Testis (tissue), 3 donors: ENCODE measurements around the gene MATCAP1. TPM values are rescaled to one million over a fixed set of nuclear protein-coding genes. Genes with fewer than 3 reads are reported as not detected.

ENCODE experiments used
- DNase-seq: peaks from one replicate; pipeline ENCODE4 v3.0.0-alpha.2; 2019
- H3K27ac ChIP-seq, 2 donors: fragments of 200-600 bp; sonication (generic); one replicate each; pipeline ENCODE4 v1.5.1; 2019
- H3K27me3 ChIP-seq: fragments of 200-600 bp; sonication (generic); one replicate; pipeline ENCODE4 v1.5.1; 2019
- H3K36me3 ChIP-seq: fragments of 200-600 bp; sonication (generic); one replicate; pipeline ENCODE4 v1.5.1; 2017; ENCODE audit warnings: low read depth; ENCODE audit errors: missing control alignments
- H3K4me1 ChIP-seq: fragments of 200-600 bp; sonication (generic); one replicate; pipeline ENCODE4 v1.5.1; 2019
- H3K4me3 ChIP-seq, 2 donors: fragments of 200-600 bp; sonication (generic); one replicate each; pipeline ENCODE4 v1.5.1; 2017 to 2019
- H3K9me3 ChIP-seq: fragments of 200-600 bp; sonication (generic); one replicate; pipeline ENCODE4 v1.5.1; 2017
- POLR2A ChIP-seq: fragments of 450-650 bp; IDR thresholded peaks from one replicate; pipeline ENCODE4 v1.6.1; 2017; ENCODE audit warnings: antibody characterized with exemption, mild to moderate bottlenecking, moderate library complexity
- WGBS, 2 donors: methylation state at CpG; one replicate each; pipeline ENCODE4 v1.1.5; 2018; 5-methylcytosine and 5-hydroxymethylcytosine counted together
- intact Hi-C: fragments of 100-400 bp; cut with DNase I; formaldehyde crosslinking; loops from one replicate; pipeline ENCODE4 v1.15.1; 2023; ENCODE audit warnings: low total_unique reads
- polyA plus RNA-seq: library from polyadenylated mRNA; stranded (reverse); fragments of 350-450 nt; fragmentation: Illumina TruSeq; extraction: RNeasy Lipid Tissue Mini Kit (QIAGEN cat#74804); gene quantifications from one replicate; pipeline ENCODE4 v1.2.3, GENCODE V29; 2014; ENCODE audit warnings: low read depth, low replicate concordance; ENCODE audit not compliant: insufficient read depth
- total RNA-seq, 2 donors: library from RNA; depleted of rRNA; stranded (reverse); fragments of >200 nt; gene quantifications; one replicate each; pipeline ENCODE4 v1.2.3, GENCODE V29; 2016
- TF ChIP-seq, protein P1 (sequence below), 3 experiments: fragments of 450-650 bp in 2 of 3; fragments of 200-600 bp in 1 of 3; sonication (generic) in 1 of 3; IDR thresholded peaks; one replicate each; pipeline ENCODE4 v1.5.1; 2016 to 2019; ENCODE audit warnings: antibody characterized with exemption in 3 of 3, mild to moderate bottlenecking in 2 of 3, moderate library complexity in 1 of 3

MATCAP1 gene
- total and polyA plus RNA-seq, 3 donors from 2014 or later = 44.6 to 89.4 (median 65.1) TPM

DNA sequence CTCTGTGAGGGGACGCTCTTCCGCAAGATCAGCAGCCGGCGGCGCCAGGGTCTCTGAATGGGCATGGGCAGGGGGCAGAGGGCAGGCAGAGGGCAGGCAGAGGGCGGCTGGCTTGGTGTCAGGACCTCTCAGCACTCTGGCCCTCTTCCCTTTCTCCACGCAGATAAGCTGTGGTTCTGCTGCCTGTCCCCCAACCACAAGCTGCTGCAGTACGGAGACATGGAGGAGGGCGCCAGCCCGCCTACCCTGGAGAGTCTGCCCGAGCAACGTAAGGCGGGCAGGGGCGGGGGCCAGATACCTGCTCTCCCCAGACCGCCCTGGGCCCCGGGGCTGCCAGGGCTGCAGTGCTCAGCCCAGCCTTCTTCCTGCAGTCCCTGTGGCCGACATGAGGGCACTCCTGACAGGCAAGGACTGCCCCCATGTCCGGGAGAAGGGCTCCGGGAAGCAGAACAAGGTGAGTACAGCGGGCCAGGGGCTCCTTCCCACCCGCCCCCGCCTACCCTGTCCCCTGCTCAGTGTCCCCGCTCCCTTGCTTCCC lies 19.3 kb upstream of the MATCAP1 start:
- TF ChIP-seq, protein P1, sequence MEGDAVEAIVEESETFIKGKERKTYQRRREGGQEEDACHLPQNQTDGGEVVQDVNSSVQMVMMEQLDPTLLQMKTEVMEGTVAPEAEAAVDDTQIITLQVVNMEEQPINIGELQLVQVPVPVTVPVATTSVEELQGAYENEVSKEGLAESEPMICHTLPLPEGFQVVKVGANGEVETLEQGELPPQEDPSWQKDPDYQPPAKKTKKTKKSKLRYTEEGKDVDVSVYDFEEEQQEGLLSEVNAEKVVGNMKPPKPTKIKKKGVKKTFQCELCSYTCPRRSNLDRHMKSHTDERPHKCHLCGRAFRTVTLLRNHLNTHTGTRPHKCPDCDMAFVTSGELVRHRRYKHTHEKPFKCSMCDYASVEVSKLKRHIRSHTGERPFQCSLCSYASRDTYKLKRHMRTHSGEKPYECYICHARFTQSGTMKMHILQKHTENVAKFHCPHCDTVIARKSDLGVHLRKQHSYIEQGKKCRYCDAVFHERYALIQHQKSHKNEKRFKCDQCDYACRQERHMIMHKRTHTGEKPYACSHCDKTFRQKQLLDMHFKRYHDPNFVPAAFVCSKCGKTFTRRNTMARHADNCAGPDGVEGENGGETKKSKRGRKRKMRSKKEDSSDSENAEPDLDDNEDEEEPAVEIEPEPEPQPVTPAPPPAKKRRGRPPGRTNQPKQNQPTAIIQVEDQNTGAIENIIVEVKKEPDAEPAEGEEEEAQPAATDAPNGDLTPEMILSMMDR (IDR thresholded peaks at IDR 0.05) = no peak
- no peak for TF ChIP-seq POLR2A
- peaks cover 25% of the 10 kb centered on the region for H3K4me1 ChIP-seq
- no peak overlapping the region for H3K4me3 ChIP-seq
- no peaks in the 10 kb centered on the region for H3K36me3 ChIP-seq
- no peak overlapping the region for H3K27ac ChIP-seq
- H3K9me3 ChIP-seq = no peaks in the 10 kb centered on the region
- 94 to 95% methylated on average over 11 to 23 of the region's 23 CpGs for WGBS, 2 donors
- no peaks in the 10 kb centered on the region for H3K27me3 ChIP-seq
- intact Hi-C loops = no loop called here
- no peak for DNase-seq

DNA sequence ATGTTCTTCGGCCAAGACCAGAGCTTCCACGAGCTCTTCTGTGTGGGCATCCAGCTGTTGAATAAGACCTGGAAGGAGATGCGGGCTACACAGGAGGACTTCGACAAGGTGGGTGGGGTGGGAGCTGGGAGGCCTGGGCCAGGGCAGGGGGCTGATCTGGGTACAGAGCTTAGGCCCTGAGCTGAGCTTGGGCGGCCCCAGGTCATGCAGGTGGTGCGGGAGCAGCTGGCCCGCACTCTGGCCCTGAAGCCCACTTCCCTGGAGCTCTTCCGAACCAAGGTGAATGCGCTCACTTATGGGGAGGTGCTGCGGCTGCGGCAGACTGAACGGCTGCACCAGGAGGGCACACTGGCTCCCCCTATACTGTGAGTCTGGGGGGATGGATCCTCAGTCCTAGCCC lies 18.7 kb upstream of the MATCAP1 start:
- 68 to 94% methylated on average over 3 to 12 of the region's 12 CpGs for WGBS, 2 donors
- H3K4me1 ChIP-seq = peaks cover 23% of the 10 kb centered on the region
- intact Hi-C loops = no loop called here
- TF ChIP-seq POLR2A = no peak
- TF ChIP-seq, protein P1 (IDR thresholded peaks at IDR 0.05) = no peak
- DNase-seq = no peak
- no peaks in the 10 kb centered on the region for H3K9me3 ChIP-seq
- no peaks in the 10 kb centered on the region for H3K36me3 ChIP-seq
- no peak overlapping the region for H3K4me3 ChIP-seq
- H3K27me3 ChIP-seq = no peaks in the 10 kb centered on the region
- H3K27ac ChIP-seq = no peak overlapping the region

DNA sequence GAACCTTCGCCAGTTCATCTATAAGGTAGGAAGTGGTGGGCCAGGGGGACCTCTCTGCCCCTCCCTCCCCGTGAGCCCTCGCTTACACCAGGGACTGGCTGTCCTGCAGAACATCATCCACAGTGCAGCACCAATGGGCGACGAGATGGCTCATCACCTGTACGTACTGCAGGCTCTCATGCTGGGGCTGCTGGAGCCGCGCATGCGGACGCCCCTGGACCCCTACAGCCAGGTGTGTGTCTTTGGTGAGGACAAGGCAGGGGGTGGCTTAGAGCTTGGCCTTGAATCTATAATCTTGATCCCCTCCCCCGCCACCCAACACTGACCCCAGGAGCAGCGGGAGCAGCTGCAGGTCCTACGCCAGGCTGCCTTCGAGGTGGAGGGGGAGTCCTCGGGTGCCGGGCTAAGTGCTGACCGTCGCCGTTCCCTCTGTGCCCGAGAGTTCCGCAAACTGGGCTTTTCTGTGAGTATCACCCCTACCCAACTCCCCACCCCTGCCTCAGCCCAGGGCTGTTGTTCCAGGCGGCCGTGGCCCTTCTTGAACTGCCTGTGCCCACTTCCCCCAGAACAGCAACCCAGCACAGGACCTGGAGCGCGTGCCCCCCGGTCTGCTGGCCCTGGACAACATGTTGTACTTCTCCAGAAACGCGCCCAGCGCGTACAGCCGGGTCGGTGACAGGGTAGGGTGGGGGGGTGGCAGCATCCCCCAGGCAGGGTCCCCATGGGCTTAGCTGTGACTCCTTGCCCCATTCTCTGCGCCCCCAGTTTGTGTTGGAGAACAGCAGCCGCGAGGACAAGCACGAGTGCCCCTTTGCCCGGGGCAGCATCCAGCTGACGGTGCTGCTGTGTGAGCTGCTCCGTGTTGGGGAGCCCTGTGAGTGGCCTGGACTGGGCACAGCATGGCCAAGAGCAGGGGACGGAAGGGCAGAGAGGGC lies 17.9 kb upstream of the MATCAP1 start:
- Histone ChIP-seq H3K4me1 (peaks cover 17% of the 10 kb centered on the region), H3K27ac (no peak overlapping the region), H3K9me3 (no peaks in the 10 kb centered on the region), H3K4me3 (no peak overlapping the region), H3K27me3 (no peaks in the 10 kb centered on the region), H3K36me3 (no peaks in the 10 kb centered on the region)
- TF ChIP-seq, protein P1 (IDR thresholded peaks at IDR 0.05) = no peak
- TF ChIP-seq POLR2A = no peak
- intact Hi-C loops = no loop called here
- DNase-seq = no peak
- 94 to 96% methylated on average over 18 to 40 of the region's 40 CpGs for WGBS, 2 donors

- no peaks in the 10 kb centered on the region for H3K36me3 ChIP-seq
- peaks cover 17% of the 10 kb centered on the region for H3K4me1 ChIP-seq
- TF ChIP-seq POLR2A = no peak
- TF ChIP-seq, protein P1 (IDR thresholded peaks at IDR 0.05) = no peak
- H3K27ac ChIP-seq = no peak overlapping the region
- H3K9me3 ChIP-seq = no peaks in the 10 kb centered on the region
- DNase-seq = no peak
- H3K27me3 ChIP-seq = no peaks in the 10 kb centered on the region
- intact Hi-C loops = no loop called here
- H3K4me3 ChIP-seq = no peak overlapping the region
- WGBS, 2 donors = 85% methylated on average over 6 of the region's 8 CpGs; no CpG with 5 or more reads in 1 of the 2 donors
These were observed 16.7 kb upstream of the MATCAP1 start for GRCh38 chr16:67200491-67200890.
